GM21723 (cell line): ENCODE data around the gene NRG3.

Experiments used
- ATAC-seq: cut with Tn5 transposase; IDR thresholded peaks from one replicate; pipeline ENCODE4 v1.9.1; 2021; ENCODE audit warnings: mild to moderate bottlenecking, moderate library complexity; ENCODE audit not compliant: unreplicated experiment

Gene NRG3

DNA sequence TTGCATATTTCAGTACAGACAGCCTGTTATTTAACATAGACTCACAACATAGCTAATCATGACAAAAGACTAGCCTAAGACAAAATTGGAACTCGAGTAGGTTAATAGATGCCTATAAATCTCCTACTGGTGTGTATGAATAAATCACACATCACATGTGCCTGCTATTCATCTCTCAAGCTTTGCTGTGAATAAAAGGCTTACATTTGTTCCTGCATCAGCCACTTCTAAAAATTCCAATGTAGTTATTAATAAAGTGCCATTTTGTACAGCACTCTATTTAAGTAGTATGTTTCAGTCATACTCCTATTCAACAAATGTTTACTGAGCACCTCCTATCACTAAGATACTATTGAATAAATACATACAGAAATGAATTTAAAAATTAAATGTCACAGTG, 486.3 kb downstream of the NRG3 start:
- ATAC-seq, result no peak

DNA sequence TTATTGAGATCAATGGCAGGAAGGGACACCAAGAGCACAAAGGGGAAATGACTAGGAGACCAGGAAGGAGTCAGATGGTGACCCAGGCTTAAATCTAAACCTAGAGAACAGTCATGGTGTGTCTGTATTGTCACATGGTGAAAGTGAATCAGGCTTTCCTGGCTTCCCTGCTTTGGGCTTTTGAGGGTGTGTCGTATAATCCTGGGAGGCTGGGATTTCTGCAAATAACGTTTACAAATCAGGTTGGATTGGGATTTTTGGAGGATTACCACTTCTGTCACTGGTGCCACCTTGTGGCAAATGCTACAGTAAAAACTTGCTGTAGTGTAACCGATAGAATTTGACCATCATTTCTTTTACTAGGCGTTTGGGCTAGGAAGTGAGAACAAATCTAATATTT, 502.6 kb downstream of the NRG3 start:
- no peak for ATAC-seq

DNA sequence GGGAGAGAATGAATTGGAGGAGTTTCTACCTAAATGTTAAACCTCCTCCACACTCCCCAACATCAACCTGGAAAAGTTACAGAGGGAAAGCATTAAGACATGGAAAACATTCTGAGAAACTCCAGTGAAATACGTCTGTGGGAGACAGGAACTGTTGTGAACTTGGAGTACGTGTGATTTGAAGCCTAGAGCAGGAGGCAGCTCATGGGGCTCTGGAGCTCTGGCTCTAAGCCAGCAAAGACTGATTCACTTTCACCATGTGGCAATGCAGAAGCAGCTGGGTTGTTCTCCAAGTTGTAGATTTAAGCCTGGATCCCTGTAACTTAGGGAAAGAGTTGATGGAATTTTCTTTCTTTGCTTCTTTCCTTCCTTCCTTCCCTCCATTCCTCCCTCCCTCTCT, 503.2 kb downstream of the NRG3 start:
- no peak for ATAC-seq

DNA sequence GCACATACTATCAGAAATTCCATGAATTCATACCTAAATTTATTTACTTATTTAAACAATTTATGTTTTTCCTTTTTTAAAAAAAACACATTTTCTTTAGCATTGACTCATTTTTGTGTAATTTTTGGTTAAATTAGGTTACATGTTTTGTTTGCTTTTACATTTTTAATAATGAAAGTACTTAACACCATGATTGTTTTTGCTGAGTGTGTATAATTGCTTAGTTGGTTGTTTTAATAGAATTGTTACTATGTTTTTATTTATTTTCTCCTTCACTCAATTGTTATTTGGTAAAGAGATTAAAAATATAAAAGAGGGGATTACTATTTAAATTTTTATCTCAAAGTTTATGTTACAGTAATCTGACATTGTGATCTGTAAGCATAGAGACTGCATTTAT, 508.4 kb downstream of the NRG3 start:
- no peak for ATAC-seq

DNA sequence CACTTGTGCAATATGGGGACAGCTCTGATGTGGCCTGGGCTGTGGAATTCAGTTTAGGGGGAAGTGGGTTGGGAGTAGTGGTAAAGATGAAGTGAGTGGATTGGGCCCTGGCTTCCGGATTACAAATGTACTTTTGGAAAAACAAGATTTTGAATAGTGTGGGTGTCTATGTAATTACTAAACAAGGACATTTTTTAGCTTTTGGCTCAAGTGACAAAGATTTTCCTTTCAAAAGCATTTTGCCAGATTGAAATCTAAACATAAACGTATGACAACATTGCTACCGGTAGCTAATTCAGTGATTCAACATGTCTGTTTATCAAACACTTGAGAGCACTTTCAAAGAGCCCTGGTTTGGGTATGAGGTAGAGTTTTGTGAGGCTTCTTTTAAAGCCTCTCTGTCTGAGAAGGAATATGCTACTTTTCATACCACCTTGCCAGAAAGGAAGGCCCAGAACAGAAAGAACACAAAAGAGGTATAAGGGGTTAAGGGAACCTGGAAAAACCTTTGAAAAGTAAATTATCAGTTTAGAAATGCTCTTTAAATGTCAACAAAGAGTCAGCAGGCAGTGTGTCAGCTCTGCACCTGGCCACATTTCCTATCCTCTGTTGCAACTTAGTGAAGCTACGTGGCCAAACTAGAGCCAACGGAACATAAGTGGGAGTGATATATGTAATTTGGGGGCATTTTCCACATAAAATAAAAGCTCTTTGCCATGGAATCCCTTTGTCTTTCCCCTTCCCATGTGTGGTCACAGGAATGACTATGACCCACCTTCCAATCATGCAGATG, 516.1 kb downstream of the NRG3 start:
- no peak for ATAC-seq

DNA sequence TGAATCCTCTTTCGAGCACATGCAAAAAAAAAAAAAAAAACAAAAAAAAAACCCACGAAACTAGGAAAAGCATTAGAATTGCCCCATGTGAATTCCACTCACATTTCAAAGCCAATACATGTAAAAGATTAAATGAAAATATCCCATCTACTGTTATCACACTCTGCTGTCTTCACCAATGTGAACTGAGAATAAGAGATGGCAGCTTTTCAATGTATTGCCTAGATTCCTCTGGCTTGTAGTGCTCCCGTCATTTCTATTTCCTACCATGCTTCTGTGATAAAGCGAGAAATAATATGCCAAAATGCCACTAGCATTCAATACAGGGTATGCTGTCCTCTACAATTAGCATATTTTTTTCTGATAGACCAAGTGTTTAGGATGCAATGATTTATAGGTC, 517.0 kb downstream of the NRG3 start:
- no peak for ATAC-seq

DNA sequence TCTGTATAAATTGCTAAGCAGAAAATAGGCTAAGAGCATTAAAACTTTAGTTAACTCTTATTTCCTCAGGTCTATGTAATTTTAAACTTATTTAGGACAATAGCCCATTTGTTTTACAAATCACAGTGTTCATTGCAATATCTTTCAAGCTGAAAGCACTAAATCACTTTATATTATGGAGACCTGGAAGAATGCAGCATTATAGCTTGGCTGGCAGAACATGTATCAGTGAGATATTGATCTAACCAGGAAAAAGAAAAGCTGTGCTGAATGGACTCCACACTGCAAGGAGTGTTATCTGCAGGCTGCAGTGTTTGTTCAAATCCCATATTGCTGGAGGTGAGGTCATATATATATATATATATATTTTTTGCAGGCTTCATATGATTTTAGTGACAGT, 517.5 kb downstream of the NRG3 start:
- no peak for ATAC-seq

DNA sequence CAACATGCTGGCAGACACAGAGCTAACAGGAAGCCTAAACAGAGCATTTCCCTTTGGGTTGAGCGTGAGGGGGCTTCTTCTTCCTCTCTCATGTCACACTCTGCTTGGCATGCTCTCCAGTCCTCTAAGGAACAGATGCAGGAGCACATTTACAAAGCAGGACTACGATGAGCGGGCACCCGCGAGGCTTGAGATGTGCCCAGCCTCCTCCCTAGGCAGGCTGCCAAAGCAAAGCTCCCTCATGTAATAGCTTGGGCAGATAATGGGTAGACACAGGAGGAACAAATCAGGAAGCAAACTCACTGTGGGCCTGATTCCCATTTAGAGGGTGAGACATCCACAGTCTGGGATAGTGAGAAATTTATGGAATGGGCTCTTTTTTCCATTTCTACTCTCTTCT, 519.1 kb downstream of the NRG3 start:
- ATAC-seq, result no peak

DNA sequence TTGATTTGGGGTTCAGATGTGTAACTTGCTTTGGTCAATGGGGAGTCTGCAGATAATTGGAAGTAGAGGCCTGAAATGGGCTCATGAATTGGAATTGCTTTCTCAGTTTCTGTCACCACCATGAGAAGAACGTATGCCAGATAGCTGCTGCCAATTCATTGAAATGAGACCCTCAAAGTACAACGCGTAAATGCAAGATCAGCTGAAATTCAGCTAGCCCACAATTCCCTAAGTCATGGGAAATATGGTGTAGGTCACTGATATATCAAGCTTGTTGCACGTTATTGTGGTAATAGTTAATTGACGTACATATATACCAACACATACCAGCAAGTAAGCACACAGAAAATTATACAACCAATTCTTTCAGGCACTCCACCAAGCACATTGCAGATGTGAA, 520.0 kb downstream of the NRG3 start:
- no peak for ATAC-seq

DNA sequence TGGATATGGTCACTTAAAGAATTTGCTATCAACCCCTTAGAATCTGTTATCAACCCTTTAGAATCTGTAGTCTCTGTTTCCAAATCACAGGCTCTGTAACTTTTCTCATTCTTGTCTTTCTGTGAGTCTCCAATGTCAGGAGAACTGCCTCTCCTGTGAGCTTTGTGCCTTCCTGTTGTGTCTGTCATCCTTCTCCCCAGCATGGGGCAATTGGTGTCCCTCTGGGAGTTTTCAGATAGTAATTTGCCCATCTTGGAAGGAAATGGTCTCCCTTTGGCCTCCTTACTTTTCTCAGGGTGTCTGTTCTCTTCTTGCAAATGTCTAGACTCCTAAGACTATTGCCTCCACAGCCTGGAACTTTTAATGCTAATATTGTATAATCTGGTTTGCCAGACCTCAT, 521.9 kb downstream of the NRG3 start:
- no peak for ATAC-seq

DNA sequence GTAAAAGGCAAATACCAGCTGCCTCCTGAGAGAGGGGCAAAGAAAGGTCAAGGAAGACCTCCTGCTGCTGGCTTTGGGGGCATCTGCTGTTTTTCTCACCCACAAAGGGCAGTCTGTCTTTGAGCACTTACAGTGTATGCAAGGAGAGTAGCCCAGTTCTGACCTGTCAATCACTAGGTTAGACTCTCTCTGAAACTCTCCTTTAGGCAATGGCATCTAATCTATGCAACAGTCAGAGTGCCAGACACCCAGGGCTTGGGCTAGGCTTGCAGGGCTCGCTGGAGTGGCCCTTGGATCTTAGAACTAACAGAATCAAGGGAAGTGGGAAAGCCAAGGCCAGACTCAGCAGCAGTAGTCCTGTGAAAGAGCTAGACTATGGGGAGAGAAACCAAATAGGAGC, 522.9 kb downstream of the NRG3 start:
- ATAC-seq, result no peak

DNA sequence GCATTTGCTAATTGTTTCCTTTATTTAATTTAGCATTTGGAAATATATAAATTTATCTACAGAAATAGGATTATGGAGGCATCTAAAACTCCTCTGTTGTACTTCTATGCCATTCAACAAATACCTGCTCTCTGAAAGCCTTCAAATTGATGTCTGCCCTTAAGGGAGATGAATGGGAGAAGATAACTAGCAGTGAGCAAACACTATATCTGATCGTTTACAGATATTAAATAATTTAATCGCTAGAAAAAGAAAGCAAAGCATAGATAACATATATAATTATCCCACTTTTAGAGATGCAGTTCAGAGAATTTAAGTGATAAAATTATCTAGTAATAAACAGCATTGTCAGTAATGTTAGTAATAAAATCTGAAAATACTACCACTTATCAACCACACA, 524.9 kb downstream of the NRG3 start:
- no peak for ATAC-seq

DNA sequence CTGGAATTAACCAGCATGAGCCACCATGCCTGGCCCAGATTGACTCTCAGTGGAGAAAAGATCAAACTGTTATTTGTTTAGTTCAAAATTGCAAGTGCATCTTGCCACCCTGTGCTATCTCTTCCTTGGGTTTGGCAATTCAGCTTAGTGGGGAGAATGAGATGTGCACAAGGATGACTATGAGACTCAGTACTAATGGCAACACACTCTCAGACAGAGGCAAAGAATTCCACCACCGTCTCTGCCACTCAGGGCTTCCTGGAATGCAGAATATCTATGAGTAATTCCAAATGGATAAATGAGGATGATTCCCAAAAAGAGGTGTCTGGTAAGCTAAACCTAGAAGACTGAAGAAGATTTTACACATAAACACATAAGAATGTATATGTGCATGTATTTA, 525.8 kb downstream of the NRG3 start:
- no peak for ATAC-seq

DNA sequence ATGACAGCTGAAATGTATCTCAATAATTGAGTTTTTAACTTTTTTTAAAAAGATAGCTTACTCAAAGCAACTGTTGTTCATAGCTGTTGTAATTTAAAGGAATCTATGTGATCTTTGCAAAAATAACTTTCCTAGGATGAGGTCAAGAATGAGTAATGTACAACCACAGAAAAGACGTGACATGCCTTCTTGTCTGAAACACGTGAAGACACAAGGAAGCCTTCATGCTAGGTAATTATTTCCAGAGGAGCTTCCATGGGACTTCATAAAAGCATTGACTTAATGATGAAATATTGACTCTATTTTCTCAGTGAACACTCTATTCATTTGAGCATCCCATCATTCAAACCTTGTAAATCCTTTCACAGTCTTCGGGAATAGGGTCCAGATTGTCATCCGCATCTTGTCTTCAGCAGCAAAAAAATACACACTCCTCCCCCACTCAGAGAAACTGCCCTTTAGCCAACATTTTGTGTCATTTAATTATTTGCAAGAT, 528.0 kb downstream of the NRG3 start:
- ATAC-seq, result no peak

DNA sequence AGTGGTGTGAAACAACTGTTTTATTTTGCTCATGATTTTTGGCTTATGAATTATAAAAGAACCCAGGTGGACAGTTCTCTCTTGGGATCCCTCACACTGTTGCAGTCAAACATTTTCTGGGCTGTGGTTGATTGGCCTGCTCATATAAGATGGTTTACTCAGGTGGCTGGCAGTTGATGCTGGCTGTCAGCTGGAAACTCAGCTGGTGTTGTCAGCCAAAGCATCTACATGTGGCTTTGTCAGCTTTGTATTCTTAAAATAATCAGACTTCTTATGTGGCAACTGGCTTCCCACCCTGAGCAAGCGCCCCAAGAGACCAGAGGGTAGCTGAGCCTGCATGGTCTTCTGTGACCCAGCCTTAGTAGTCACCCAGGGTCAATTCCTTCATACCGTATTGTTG, 534.7 kb downstream of the NRG3 start:
- ATAC-seq, result no peak

DNA sequence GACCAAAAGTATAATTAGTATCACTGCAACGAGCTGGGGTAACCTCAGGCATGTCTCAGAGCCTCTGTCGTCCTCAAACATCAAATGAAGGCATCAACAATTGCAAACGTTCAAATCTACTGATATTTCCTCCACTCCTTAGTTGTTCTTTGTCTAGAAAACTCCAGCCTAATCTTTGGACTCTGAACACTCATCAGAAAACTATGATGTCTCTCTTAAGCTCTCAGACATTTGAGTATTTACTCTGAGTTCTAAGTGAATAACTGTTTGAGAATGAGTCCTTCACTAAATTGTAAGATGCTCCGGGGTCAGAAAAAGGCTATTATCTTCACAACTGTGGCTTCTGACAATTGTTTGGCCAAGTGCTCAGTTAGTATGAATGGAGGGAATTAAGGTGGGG, 536.4 kb downstream of the NRG3 start:
- no peak for ATAC-seq

DNA sequence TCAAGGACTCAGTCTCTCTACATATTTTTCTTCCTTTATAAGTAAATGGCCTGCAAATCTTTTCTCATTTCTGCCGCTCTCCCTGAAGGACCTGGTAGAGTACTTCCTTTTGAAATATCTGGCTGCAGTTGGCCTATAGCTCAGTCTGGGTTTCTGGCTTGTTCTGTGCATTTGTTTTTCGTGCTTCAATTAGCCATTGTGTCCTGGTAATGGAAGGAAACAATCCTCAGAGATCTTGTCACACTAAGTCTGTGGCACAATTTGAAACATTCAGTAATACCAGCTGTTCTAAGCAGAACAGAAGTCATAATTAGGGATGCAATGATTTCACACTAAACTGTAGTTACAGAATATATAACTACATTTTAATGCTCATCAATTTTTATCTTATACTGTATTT, 545.0 kb downstream of the NRG3 start:
- ATAC-seq, result no peak

DNA sequence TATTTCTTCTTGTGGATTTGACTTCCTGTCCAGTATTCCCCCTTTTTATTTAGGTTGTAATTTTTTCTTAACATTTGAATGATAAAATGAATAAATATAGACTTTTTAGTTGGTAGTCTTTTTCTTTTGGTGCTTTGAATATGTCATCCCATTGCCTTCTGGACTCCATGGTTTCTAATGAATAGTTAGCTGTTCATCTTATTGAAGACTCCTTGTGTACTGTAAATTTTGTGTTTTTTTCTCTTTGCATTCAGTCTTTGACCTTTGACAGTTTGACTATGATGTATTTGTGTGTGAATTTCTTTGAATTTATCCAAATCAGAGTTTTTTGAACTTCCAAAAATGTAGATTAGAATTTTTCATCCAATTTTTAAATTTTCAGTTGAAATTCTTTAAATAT, 554.3 kb downstream of the NRG3 start:
- ATAC-seq, result no peak

DNA sequence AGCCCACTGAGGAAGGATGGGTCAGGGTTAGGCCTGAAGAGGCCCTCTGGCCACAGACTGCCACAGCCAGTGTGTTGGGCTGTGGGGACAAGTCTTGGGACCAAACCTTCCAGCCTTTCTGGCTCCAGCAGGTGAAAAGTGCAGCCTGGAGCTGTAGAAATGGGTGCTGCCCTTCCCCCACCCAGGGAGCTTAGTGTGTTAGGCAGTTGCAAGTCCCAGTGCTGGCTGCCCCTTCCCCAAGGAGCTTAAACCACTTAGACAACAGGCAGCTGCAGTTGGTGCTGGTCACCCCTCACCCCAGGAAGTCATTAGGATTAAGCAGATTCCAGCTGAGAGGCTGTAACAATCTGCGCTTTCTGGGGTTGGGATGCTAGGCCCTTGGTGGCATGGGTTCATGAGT, 563.3 kb downstream of the NRG3 start:
- ATAC-seq, result no peak

DNA sequence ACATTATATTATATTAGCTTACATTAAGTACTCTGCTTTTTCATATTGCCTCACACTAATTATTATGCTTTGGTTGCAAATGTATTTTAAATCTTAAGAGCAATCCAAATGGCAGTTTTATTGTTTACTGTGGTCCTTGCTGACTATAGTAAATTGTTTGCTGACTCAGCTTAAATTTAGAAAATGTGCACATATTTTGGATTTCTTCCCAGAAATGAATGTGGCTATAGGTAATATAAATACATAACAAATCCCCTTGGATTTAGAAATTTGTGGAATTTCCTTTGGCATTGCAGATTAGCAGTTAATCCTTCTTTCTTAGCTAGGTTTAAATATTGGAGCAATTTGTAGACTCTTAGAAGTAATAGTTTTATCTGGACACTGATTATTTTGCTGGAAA, 565.8 kb downstream of the NRG3 start:
- no peak for ATAC-seq

DNA sequence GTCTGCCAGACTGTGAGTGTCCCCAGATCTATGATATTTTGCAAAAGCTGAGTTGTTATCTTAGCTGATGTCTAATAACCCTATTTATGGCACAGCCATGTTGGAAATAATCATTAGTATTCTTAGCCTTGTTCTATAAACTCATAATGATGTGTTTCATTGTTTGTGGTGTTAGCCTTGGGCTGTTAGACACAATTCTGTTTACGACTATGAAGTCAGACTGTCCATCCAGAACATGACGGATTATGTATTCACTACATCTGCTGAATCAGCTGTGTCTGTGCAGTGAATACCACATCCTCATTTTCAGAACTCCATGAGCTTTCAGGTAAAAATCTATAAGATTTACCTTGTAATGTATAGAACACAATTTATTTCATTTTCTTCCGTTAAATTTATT, 577.1 kb downstream of the NRG3 start:
- ATAC-seq, result no peak

DNA sequence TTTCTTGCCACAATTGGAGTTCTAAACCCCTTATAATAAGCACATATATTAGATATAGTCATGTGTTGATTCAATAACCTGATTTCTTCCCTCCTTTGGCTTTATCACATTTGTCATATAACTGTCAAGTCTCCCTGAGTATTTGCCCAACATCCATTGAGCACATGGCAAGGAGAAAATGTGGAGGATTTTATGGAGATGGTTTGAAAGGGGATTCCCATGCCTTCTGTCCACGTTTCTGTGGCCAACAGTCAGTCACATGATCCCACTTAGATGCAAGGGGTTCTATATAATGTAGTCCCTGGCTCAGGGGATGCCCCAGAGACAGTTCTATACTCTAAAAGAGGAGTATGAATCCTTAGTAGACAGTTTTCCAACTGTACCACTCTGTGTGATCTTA, 577.7 kb downstream of the NRG3 start:
- ATAC-seq, result no peak

DNA sequence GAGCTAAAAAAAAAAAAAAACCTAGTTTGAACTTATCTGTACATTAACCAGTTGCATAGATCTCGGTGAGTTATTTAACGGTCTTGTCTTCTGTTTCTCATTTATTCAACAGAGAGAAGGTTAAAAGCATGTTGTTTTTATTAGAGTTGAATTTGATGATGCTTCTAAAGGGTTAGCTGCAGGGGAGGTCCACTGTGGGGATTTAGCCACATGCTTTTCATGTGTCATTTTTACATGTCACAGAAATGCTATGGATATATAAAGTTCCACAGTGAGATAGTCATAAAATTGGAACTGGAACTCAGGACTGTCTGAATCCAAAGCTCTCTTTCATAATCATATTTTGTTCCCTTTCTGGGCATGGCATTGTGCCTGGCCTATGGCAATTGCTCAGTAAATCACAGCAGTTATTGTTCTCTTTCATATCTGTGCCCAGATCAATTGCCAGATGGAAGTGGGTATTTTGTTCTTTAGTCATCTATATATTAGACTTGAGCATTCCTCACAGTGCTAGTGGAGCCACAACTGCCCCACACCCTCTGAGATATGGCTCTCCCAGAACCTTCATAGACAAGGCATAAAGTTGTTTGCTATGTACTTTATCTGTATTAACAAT, 578.8 kb downstream of the NRG3 start:
- ATAC-seq, result no peak
